Germinal center (tissue), 1 donor: ENCODE data around the gene TMEM120B.
"Not testable (repeated sequence)": the region's sequence is repeated elsewhere in the genome, so short reads cannot be mapped to it uniquely, and the experiment has no call there.

ENCODE experiments used
- DNase-seq: peaks from one replicate; pipeline ENCODE4 v3.0.0; 2012; ENCODE audit warnings: mixed read lengths, low spot score

Gene TMEM120B

GRCh38 chr12:121748571-121749265 is 36.2 kb downstream of the TMEM120B start:
- no peak for DNase-seq

GRCh38 chr12:121749267-121749666 is 36.7 kb downstream of the TMEM120B start:
- DNase-seq = no peak

- DNase-seq = no peak
Observed at GRCh38 chr12:121750507-121750955, 38.0 kb downstream of the TMEM120B start.

GRCh38 chr12:121751034-121751433 is 38.5 kb downstream of the TMEM120B start:
- DNase-seq = no peak

- no peak for DNase-seq
Observed at GRCh38 chr12:121751749-121752351, 39.3 kb downstream of the TMEM120B start.

- DNase-seq = no peak
Observed at GRCh38 chr12:121753844-121754264, 41.3 kb downstream of the TMEM120B start.

GRCh38 chr12:121754836-121755235 is 42.3 kb downstream of the TMEM120B start:
- no peak for DNase-seq

GRCh38 chr12:121755591-121755990 is 43.0 kb downstream of the TMEM120B start:
- no peak for DNase-seq

GRCh38 chr12:121758536-121758935 is 46.0 kb downstream of the TMEM120B start:
- not testable (repeated sequence) for DNase-seq

GRCh38 chr12:121762269-121762668 is 49.7 kb downstream of the TMEM120B start:
- no peak for DNase-seq

GRCh38 chr12:121764808-121765207 is 52.3 kb downstream of the TMEM120B start:
- no peak for DNase-seq

GRCh38 chr12:121765573-121765972 is 53.0 kb downstream of the TMEM120B start:
- no peak for DNase-seq

GRCh38 chr12:121766290-121767039 is 53.9 kb downstream of the TMEM120B start:
- no peak for DNase-seq

GRCh38 chr12:121767525-121768016 is 55.0 kb downstream of the TMEM120B start:
- DNase-seq = no peak

GRCh38 chr12:121769297-121769830 is 56.8 kb downstream of the TMEM120B start:
- no peak for DNase-seq

- no peak for DNase-seq
Observed at GRCh38 chr12:121769831-121770301, 57.3 kb downstream of the TMEM120B start.

- DNase-seq = no peak
Observed at GRCh38 chr12:121770388-121770787, 57.8 kb downstream of the TMEM120B start.

GRCh38 chr12:121770813-121771625 is 58.5 kb downstream of the TMEM120B start:
- no peak for DNase-seq

- peak; percentile 92 for DNase-seq
Observed at GRCh38 chr12:121773011-121773777, 60.6 kb downstream of the TMEM120B start.

- DNase-seq = no peak
Observed at GRCh38 chr12:121774968-121775474, 62.5 kb downstream of the TMEM120B start.
